ENCODE data around the gene GOLPH3. TPM values are rescaled to one million over a fixed set of nuclear protein-coding genes. Genes with fewer than 3 reads are reported as not detected.

Gene GOLPH3
- total RNA-seq, 1 experiment from 2014 or later = 46.2 TPM

DNA sequence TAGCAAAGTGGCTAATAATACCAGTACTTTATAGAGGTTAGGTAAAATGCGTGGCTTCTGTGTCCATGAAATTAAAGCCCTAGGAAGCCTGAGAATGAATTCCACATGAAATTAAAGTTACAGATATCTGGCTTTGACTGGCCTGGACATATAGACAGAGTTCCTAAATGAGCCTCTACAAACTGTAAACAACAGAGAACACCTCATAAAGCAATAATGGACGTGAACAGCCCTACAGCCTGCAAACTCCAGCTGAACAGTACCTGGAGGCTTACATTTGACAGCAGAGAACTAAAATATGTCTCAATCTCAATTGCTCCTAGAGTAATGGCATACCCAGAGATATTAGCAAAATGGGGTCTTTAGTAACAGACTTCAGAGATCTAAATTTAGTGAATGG, 28.7 kb downstream of the GOLPH3 start:
- Histone ChIP-seq H3K9ac (ENCODE audit: low read length) (no peak overlapping the region), H3K36me3 (ENCODE audit: low read depth, low read length) (no peaks in the 10 kb centered on the region), H3K4me3 (ENCODE audit: low read length) (no peak overlapping the region), H3F3A (ENCODE audit: low read length, unreplicated experiment) (no peaks in the 10 kb centered on the region), H3K27ac (ENCODE audit: low read length) (no peak overlapping the region), H3K9me3 (ENCODE audit: low read length) (no peaks in the 10 kb centered on the region), H3K4me1 (ENCODE audit: insufficient read depth, low read length) (no peaks in the 10 kb centered on the region), H3K27me3 (ENCODE audit: low read length) (no peaks in the 10 kb centered on the region), H2AFZ (ENCODE audit: low read length) (no peak overlapping the region), H3K79me2 (ENCODE audit: low read length) (peaks cover 75% of the 10 kb centered on the region), H3K9me2 (replicated peaks; ENCODE audit: low read length) (no peaks in the 10 kb centered on the region), H3K4me2 (ENCODE audit: low read length) (no peak overlapping the region), H4K20me1 (ENCODE audit: low read length) (peaks cover 16% of the 10 kb centered on the region)
- no peak for ATAC-seq
- DNase-seq = no peak
- TF ChIP-seq, protein P1, sequence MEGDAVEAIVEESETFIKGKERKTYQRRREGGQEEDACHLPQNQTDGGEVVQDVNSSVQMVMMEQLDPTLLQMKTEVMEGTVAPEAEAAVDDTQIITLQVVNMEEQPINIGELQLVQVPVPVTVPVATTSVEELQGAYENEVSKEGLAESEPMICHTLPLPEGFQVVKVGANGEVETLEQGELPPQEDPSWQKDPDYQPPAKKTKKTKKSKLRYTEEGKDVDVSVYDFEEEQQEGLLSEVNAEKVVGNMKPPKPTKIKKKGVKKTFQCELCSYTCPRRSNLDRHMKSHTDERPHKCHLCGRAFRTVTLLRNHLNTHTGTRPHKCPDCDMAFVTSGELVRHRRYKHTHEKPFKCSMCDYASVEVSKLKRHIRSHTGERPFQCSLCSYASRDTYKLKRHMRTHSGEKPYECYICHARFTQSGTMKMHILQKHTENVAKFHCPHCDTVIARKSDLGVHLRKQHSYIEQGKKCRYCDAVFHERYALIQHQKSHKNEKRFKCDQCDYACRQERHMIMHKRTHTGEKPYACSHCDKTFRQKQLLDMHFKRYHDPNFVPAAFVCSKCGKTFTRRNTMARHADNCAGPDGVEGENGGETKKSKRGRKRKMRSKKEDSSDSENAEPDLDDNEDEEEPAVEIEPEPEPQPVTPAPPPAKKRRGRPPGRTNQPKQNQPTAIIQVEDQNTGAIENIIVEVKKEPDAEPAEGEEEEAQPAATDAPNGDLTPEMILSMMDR (conservative IDR thresholded peaks at IDR 0.05; ENCODE audit: low read depth, low read length) = no peak
- TF ChIP-seq EZH2 (IDR thresholded peaks at IDR 0.05; ENCODE audit: low read length, unreplicated experiment) (no peak), EZH2phosphoT487 (IDR thresholded peaks at IDR 0.05; ENCODE audit: borderline replicate concordance, low read length) (no peak)
- ChIA-PET POLR2A (ENCODE audit: unreplicated experiment) (no interaction called here), CTCF (no interaction called here)
- intact Hi-C loops (cut with micrococcal nuclease) = no loop called here
- no TSS peak for BruUV-seq (replicated peaks)

DNA sequence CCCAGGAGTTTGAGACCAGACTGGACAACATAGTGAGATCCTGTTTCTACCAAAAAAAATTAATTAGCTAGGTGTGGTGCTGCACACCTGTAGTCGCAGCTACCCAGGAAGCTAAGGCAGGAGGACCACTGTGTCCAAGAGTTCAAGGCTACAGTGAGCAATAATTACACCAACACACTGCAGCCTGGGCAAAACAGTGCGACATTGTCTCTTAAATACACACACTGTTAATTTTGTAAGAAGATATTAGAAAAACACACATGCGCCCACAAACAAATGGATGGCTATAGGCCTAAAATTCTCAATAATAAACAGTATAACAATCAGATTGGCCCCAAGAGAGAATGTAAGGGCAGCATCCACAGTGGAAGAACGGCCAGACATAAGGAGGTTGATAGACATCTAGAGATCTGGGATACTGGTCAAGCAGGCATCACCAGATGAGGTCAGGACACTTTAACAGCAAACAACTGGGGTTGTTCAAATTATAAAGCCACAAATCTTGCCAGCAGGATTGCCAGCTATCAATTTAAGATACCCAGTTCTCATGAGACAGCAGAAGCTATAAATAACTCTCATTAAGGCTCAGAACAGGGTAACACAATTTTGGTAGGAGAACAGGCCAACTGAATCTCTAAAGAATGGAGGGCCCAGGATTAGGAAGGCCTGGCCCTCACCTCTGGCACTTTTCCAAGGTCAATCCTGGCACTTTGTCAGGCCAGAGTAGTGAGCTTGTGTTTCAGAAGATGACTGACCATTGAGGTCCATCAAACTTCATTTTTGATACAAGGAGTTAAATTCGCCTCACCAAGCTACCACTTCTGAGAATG, 29.5 kb downstream of the GOLPH3 start:
- no peak overlapping the region for H3K9ac ChIP-seq (ENCODE audit: low read length)
- intact Hi-C loops (cut with micrococcal nuclease) = no loop called here
- BruUV-seq (replicated peaks) = no TSS peak
- TF ChIP-seq EZH2phosphoT487 (IDR thresholded peaks at IDR 0.05; ENCODE audit: borderline replicate concordance, low read length) (no peak), EZH2 (IDR thresholded peaks at IDR 0.05; ENCODE audit: low read length, unreplicated experiment) (no peak)
- TF ChIP-seq, protein P1 (conservative IDR thresholded peaks at IDR 0.05; ENCODE audit: low read depth, low read length) = no peak
- no peak overlapping the region for H3K27ac ChIP-seq (ENCODE audit: low read length)
- ChIA-PET CTCF (no interaction called here), POLR2A (ENCODE audit: unreplicated experiment) (no interaction called here)
- no peak overlapping the region for H2AFZ ChIP-seq (ENCODE audit: low read length)
- H3K27me3 ChIP-seq (ENCODE audit: low read length) = no peaks in the 10 kb centered on the region
- no peaks in the 10 kb centered on the region for H3K4me1 ChIP-seq (ENCODE audit: insufficient read depth, low read length)
- H4K20me1 ChIP-seq (ENCODE audit: low read length) = peaks cover 16% of the 10 kb centered on the region
- H3K4me2 ChIP-seq (ENCODE audit: low read length) = no peak overlapping the region
- H3F3A ChIP-seq (ENCODE audit: low read length, unreplicated experiment) = no peaks in the 10 kb centered on the region
- H3K36me3 ChIP-seq (ENCODE audit: low read depth, low read length) = no peaks in the 10 kb centered on the region
- no peak for ATAC-seq
- no peaks in the 10 kb centered on the region for H3K9me3 ChIP-seq (ENCODE audit: low read length)
- H3K9me2 ChIP-seq (replicated peaks; ENCODE audit: low read length) = no peaks in the 10 kb centered on the region
- no peak for DNase-seq
- no peak overlapping the region for H3K4me3 ChIP-seq (ENCODE audit: low read length)
- H3K79me2 ChIP-seq (ENCODE audit: low read length) = peaks cover 72% of the 10 kb centered on the region

DNA sequence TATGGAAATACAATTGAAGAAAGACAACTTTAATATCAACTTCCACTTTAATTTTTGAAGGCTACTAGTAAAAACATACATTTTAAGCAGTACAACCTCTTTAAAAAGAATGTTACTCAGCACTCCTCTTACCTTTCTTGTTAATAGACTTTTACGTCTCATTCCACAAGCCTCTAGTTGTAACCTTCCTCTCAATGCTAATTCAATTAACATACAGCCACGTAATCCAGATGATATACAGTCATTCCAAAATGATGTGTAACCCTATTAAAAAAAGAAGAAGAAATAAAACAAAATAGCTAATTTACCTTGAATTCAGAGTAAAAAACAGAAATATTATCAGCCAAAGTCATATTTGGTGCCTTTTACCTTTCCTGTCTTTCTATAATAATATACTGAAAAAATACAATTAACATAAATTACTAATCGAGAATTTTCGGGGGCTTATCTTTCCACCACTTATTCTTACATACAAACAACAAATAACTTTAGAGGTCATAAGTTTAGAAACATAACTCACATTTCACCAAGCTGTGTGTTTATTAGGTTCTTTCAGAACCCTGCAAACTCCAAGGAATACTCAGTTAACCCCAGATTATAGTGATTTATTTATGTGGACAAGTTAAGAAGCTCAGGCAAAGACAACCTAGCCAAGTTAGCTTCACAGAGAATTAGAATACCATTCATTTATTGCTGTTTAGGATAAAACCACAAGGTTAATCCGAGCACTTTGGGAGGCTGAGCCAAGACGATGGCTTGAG, 30.3 kb downstream of the GOLPH3 start:
- DNase-seq (no peak), ATAC-seq (no peak)
- intact Hi-C loops (cut with micrococcal nuclease) = no loop called here
- CTCF ChIA-PET = no interaction called here
- H3K9me3 ChIP-seq (ENCODE audit: low read length) = no peaks in the 10 kb centered on the region
- no TSS peak for BruUV-seq (replicated peaks)
- no peak overlapping the region for H3K4me3 ChIP-seq (ENCODE audit: low read length)
- no peak overlapping the region for H3K4me2 ChIP-seq (ENCODE audit: low read length)
- no peak overlapping the region for H2AFZ ChIP-seq (ENCODE audit: low read length)
- H3K9ac ChIP-seq (ENCODE audit: low read length) = no peak overlapping the region
- TF ChIP-seq EZH2 (IDR thresholded peaks at IDR 0.05; ENCODE audit: low read length, unreplicated experiment) = no peak
- TF ChIP-seq, protein P1 (conservative IDR thresholded peaks at IDR 0.05; ENCODE audit: low read depth, low read length) = no peak
- no peak for TF ChIP-seq EZH2phosphoT487 (IDR thresholded peaks at IDR 0.05; ENCODE audit: borderline replicate concordance, low read length)
- POLR2A ChIA-PET (ENCODE audit: unreplicated experiment) = no interaction called here
- peaks cover 71% of the 10 kb centered on the region for H3K79me2 ChIP-seq (ENCODE audit: low read length)
- no peaks in the 10 kb centered on the region for H3K9me2 ChIP-seq (replicated peaks; ENCODE audit: low read length)
- no peaks in the 10 kb centered on the region for H3K4me1 ChIP-seq (ENCODE audit: insufficient read depth, low read length)
- no peaks in the 10 kb centered on the region for H3K27me3 ChIP-seq (ENCODE audit: low read length)
- H3K36me3 ChIP-seq (ENCODE audit: low read depth, low read length) = no peaks in the 10 kb centered on the region
- no peak overlapping the region for H3K27ac ChIP-seq (ENCODE audit: low read length)
- peaks cover 16% of the 10 kb centered on the region for H4K20me1 ChIP-seq (ENCODE audit: low read length)
- H3F3A ChIP-seq (ENCODE audit: low read length, unreplicated experiment) = no peaks in the 10 kb centered on the region

All from PC-3 (cell line).